Stimulated activated CD4-positive, alpha-beta T cell treated with anti-CD3 and anti-CD28 coated beads, Interleukin-1b, Interleukin-23, amount 100 ng/mL, for 4 hours (primary cell): ENCODE measurements around the gene SLC22A2.

Experiments used
- DNase-seq, 2 donors: peaks; one replicate each; pipeline ENCODE4 v3.0.0-alpha.2; 2020; ENCODE audit warnings: low read depth in 2 of 2

SLC22A2 gene

GRCh38 chr6:160207618-160208017 lies 51.0 kb downstream of the SLC22A2 start:
- DNase-seq: no peak

GRCh38 chr6:160204710-160205109 lies 53.9 kb downstream of the SLC22A2 start:
- no peak for DNase-seq

- no peak for DNase-seq
Observed at GRCh38 chr6:160203953-160204352, 54.7 kb downstream of the SLC22A2 start.

- DNase-seq: no peak
Observed at GRCh38 chr6:160203522-160203921, 55.1 kb downstream of the SLC22A2 start.

- DNase-seq: no peak
Observed at GRCh38 chr6:160203076-160203475, 55.5 kb downstream of the SLC22A2 start.

- DNase-seq: no peak
Observed at GRCh38 chr6:160202411-160202810, 56.2 kb downstream of the SLC22A2 start.

GRCh38 chr6:160201061-160201460 lies 57.6 kb downstream of the SLC22A2 start:
- DNase-seq: no peak

GRCh38 chr6:160198606-160199211 lies 59.9 kb downstream of the SLC22A2 start:
- no peak for DNase-seq

GRCh38 chr6:160197662-160198061 lies 61.0 kb downstream of the SLC22A2 start:
- DNase-seq: no peak

GRCh38 chr6:160194808-160195207 lies 63.8 kb downstream of the SLC22A2 start:
- no peak for DNase-seq

- DNase-seq: no peak
Observed at GRCh38 chr6:160192840-160193239, 65.8 kb downstream of the SLC22A2 start.

GRCh38 chr6:160190973-160191372 lies 67.6 kb downstream of the SLC22A2 start:
- no peak for DNase-seq

- no peak for DNase-seq
Observed at GRCh38 chr6:160190081-160190480, 68.5 kb downstream of the SLC22A2 start.

- DNase-seq: no peak
Observed at GRCh38 chr6:160188773-160189172, 69.8 kb downstream of the SLC22A2 start.

- DNase-seq: no peak
Observed at GRCh38 chr6:160180706-160181105, 77.9 kb downstream of the SLC22A2 start.

GRCh38 chr6:160178271-160178670 lies 80.3 kb downstream of the SLC22A2 start:
- DNase-seq: no peak

- DNase-seq: no peak
Observed at GRCh38 chr6:160177220-160177619, 81.4 kb downstream of the SLC22A2 start.

- no peak for DNase-seq
Observed at GRCh38 chr6:160174681-160175080, 83.9 kb downstream of the SLC22A2 start.

GRCh38 chr6:160173806-160174527 lies 84.7 kb downstream of the SLC22A2 start:
- no peak for DNase-seq

GRCh38 chr6:160172704-160173103 lies 85.9 kb downstream of the SLC22A2 start:
- no peak for DNase-seq

GRCh38 chr6:160170018-160170680 lies 88.5 kb downstream of the SLC22A2 start:
- DNase-seq: no peak

GRCh38 chr6:160167604-160168399 lies 90.8 kb downstream of the SLC22A2 start:
- DNase-seq: no peak
